ENCODE results near the gene FRMD6. TPM values are rescaled to one million over a fixed set of nuclear protein-coding genes. Genes with fewer than 3 reads are reported as not detected.

The FRMD6 gene
- total and polyA plus RNA-seq, 9 of the 15 experiments (the other 6 are each of a cell fraction or from before 2014, with no cell fraction given) = 0.11 to 0.92 (median 0.53) TPM

GRCh38 chr14:51613416-51613815, 38.3 kb upstream of the FRMD6 start:
- CTCF ChIA-PET (ENCODE audit: low intra/inter-chr PET ratio) = no interaction called here
- intact Hi-C loops (cut with micrococcal nuclease) (no loop called here), in situ Hi-C loops (cut with MboI) (no loop called here)
- no peak overlapping the region for H3K27ac ChIP-seq (ENCODE audit: extremely low read depth, low read depth, low read length)
- H2AFZ ChIP-seq (ENCODE audit: low read depth, low read length) = no peak overlapping the region
- H3K9ac ChIP-seq (ENCODE audit: insufficient read depth in 1 of 2, low read depth in 2 of 2, low read length in 2 of 2) = no peak overlapping the region
- H4K20me1 ChIP-seq (replicated peaks; ENCODE audit: control insufficient read depth, insufficient read depth, low read length) = no peaks in the 10 kb centered on the region
- no peaks in the 10 kb centered on the region for H3K36me3 ChIP-seq (ENCODE audit: control insufficient read depth, insufficient read depth, low read length)
- WGBS (ENCODE audit: insufficient coverage, low coverage, missing lambda C conversion rate) = 3% methylated on average over 3 of the region's 3 CpGs
- H3K4me1 ChIP-seq (replicated peaks in 1 of 2; ENCODE audit: control insufficient read depth in 2 of 2, insufficient read depth in 2 of 2, low read length in 2 of 2) = peaks cover 0 to 2% of the 10 kb centered on the region in 2 experiments; a peak in 1 of 5 replicates
- H3K4me3 ChIP-seq = no peak overlapping the region
- H3K79me2 ChIP-seq (ENCODE audit: control insufficient read depth, insufficient read depth, low read length) = no peaks in the 10 kb centered on the region
- ATAC-seq (no peak), DNase-seq (ENCODE audit: extremely low read depth in 1 of 4, low spot score in 3 of 4) (no peak), FAIRE-seq (no peak)
- no peaks in the 10 kb centered on the region for H3K9me1 ChIP-seq (ENCODE audit: control insufficient read depth, insufficient read depth, low read length)
- POLR2A ChIA-PET = no interaction called here
- BruUV-seq (replicated peaks) = no TSS peak
- no peak overlapping the region for H3K4me2 ChIP-seq (ENCODE audit: insufficient read depth, low read length)
- H3K27me3 ChIP-seq (ENCODE audit: control insufficient read depth in 2 of 2, insufficient read depth in 2 of 2, low read length in 2 of 2) = no peaks in the 10 kb centered on the region
- H3K9me3 ChIP-seq (replicated peaks; ENCODE audit: control insufficient read depth, insufficient read depth, low read depth, low read length) = no peaks in the 10 kb centered on the region
- TF ChIP-seq CBX2 (IDR thresholded peaks at IDR 0.05; ENCODE audit: insufficient read depth, low read length, poor library complexity, severe bottlenecking) (no peak), RERE (CRISPR knock-in tag; IDR thresholded peaks at IDR 0.05; ENCODE audit: borderline replicate concordance) (no peak), ZNF639 (CRISPR knock-in tag; conservative IDR thresholded peaks at IDR 0.05 in 1 of 2, IDR thresholded peaks at IDR 0.05 in 1 of 2) (no peak), HSF4 (CRISPR knock-in tag; IDR thresholded peaks at IDR 0.05; ENCODE audit: borderline replicate concordance) (no peak), ZNF134 (CRISPR knock-in tag; conservative IDR thresholded peaks at IDR 0.05) (no peak), PTTG1 (tag; IDR thresholded peaks at IDR 0.05; ENCODE audit: low read depth) (no peak), CHCHD3 (CRISPR knock-in tag; IDR thresholded peaks at IDR 0.05) (no peak), NCOA2 (IDR thresholded peaks at IDR 0.05; ENCODE audit: partially characterized antibody in 2 of 2) (no peak), PML (IDR thresholded peaks at IDR 0.05; ENCODE audit: low read length) (no peak), ZBTB5 (IDR thresholded peaks at IDR 0.05) (no peak), KLF16 (IDR thresholded peaks at IDR 0.05) (no peak), CEBPB (tag; IDR thresholded peaks at IDR 0.05) (no peak)
